ENCODE results near the gene PPP3CA. TPM values are rescaled to one million over a fixed set of nuclear protein-coding genes. Genes with fewer than 3 reads are reported as not detected.

PPP3CA gene
- total and polyA plus RNA-seq, 2 of the 8 experiments (the other 6 are each of a cell fraction or from before 2014, with no cell fraction given) = 7.9 to 35.0 TPM

DNA sequence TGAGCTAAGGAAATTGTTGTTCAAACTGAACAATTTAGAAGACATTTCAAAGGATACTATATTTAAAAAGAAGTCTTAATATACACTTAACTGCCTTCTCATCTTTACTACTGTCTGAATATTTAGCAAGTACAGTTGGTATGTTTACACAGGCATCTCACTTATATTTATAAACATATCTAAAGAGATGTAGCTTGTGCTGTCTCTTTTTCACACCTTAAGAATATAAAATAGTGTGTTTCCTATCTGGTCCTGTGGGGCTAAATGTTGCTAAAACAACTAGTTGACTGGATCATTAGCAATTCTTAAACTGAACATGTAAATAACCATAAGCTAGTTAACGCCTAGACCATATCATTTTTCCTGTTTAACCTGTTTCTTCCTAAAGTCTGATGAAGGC lies 336.3 kb downstream of the PPP3CA start:
- H2BK5ac ChIP-seq (ENCODE audit: low read depth, low read length) = no peak overlapping the region
- H3K4ac ChIP-seq (replicated peaks; ENCODE audit: insufficient read length, low read depth, low read length) = no peak overlapping the region
- no peak overlapping the region for H2BK120ac ChIP-seq (replicated peaks; ENCODE audit: low read depth, low read length)
- FAIRE-seq = no peak
- ChIA-PET POLR2A (ENCODE audit: partially characterized antibody) (no interaction called here), CTCF (ENCODE audit: partially characterized antibody) (no interaction called here)
- no peak overlapping the region for H3K56ac ChIP-seq (replicated peaks; ENCODE audit: insufficient read length, low read depth, low read length)
- H3K4me2 ChIP-seq (ENCODE audit: insufficient read depth in 1 of 2, low read depth in 2 of 2, low read length in 2 of 2) = no peak overlapping the region
- H3K14ac ChIP-seq (ENCODE audit: insufficient read length) = no peak overlapping the region
- H2BK20ac ChIP-seq (ENCODE audit: low read length) = no peak overlapping the region
- H4K91ac ChIP-seq (replicated peaks; ENCODE audit: insufficient read length, low read length) = no peak overlapping the region
- H3K23ac ChIP-seq (ENCODE audit: insufficient read length) = no peak overlapping the region
- no peaks in the 10 kb centered on the region for H4K20me1 ChIP-seq (replicated peaks in 1 of 2; ENCODE audit: control insufficient read depth in 1 of 2, insufficient read depth in 2 of 2, low read length in 2 of 2)
- DNase-seq (ENCODE audit: low read depth in 1 of 2, low spot score in 2 of 2) = no peak
- no peaks in the 10 kb centered on the region for H3K79me1 ChIP-seq (ENCODE audit: low read depth, low read length)
- no peak overlapping the region for H3K18ac ChIP-seq (ENCODE audit: extremely low read depth, low read length)
- no peaks in the 10 kb centered on the region for H3K36me3 ChIP-seq (ENCODE audit: control insufficient read depth in 2 of 4, insufficient read depth in 4 of 4, low read length in 3 of 4)
- H2BK12ac ChIP-seq (ENCODE audit: low read depth, low read length) = no peak overlapping the region
- no peak overlapping the region for H3K9ac ChIP-seq (replicated peaks in 1 of 4; ENCODE audit: extremely low read depth in 1 of 4, low read depth in 3 of 4, low read length in 3 of 4)
- TF ChIP-seq, protein P1, sequence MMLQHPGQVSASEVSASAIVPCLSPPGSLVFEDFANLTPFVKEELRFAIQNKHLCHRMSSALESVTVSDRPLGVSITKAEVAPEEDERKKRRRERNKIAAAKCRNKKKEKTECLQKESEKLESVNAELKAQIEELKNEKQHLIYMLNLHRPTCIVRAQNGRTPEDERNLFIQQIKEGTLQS (IDR thresholded peaks at IDR 0.05; ENCODE audit: insufficient read depth, low read depth, low read length) = no peak
- TF ChIP-seq CREB1 (IDR thresholded peaks at IDR 0.05) (no peak), CBX5 (IDR thresholded peaks at IDR 0.05; ENCODE audit: low read depth, low read length) (no peak), HDAC6 (IDR thresholded peaks at IDR 0.05; ENCODE audit: low read depth, low read length) (no peak), EZH2 (IDR thresholded peaks at IDR 0.05; ENCODE audit: low read depth, low read length, severe bottlenecking) (no peak), PHF8 (conservative IDR thresholded peaks at IDR 0.05; ENCODE audit: low read depth, low read length) (no peak), FOSL1 (IDR thresholded peaks at IDR 0.05; ENCODE audit: insufficient read depth, low read depth, low read length) (no peak), BACH1 (IDR thresholded peaks at IDR 0.05; ENCODE audit: low read length) (no peak)
- H3K4me1 ChIP-seq (replicated peaks in 1 of 4; ENCODE audit: control insufficient read depth in 3 of 4, insufficient read depth in 4 of 4, low read length in 3 of 4) = no peaks in the 10 kb centered on the region
- no peak overlapping the region for H3K27ac ChIP-seq (ENCODE audit: low read depth, low read length)
- H3K79me2 ChIP-seq (ENCODE audit: control insufficient read depth in 1 of 2, insufficient read depth in 2 of 2, low read length in 2 of 2) = no peaks in the 10 kb centered on the region
- H3K4me3 ChIP-seq (ENCODE audit: extremely low read depth in 1 of 4, insufficient read depth in 2 of 4, low read depth in 3 of 4, low read length in 4 of 4) = no peak overlapping the region
- H3K23me2 ChIP-seq (ENCODE audit: low read depth, low read length) = no peaks in the 10 kb centered on the region
- no peak overlapping the region for H2BK15ac ChIP-seq (ENCODE audit: low read length)
- no peaks in the 10 kb centered on the region for H3K9me3 ChIP-seq (ENCODE audit: insufficient read depth in 2 of 2, low read depth in 1 of 2, low read length in 1 of 2)
- H2AFZ ChIP-seq (ENCODE audit: low read length) = no peak overlapping the region
- H4K8ac ChIP-seq (ENCODE audit: extremely low read depth, insufficient read depth, low read length) = no peak overlapping the region
- no peak overlapping the region for H4K5ac ChIP-seq (ENCODE audit: insufficient read length, low read depth, low read length)
- no peak overlapping the region for H2AK5ac ChIP-seq (ENCODE audit: low read depth, low read length)
- H3K27me3 ChIP-seq (replicated peaks in 1 of 4; ENCODE audit: control insufficient read depth in 3 of 4, extremely low read depth in 1 of 4, insufficient read depth in 3 of 4, low read length in 3 of 4) = no peaks in the 10 kb centered on the region
- WGBS, 2 experiments (ENCODE audit: extremely low coverage in 1 of 2, insufficient coverage in 1 of 2, insufficient read length in 1 of 2, insufficient replicate concordance in 2 of 2, low coverage in 1 of 2, low lambda C conversion rate in 2 of 2, missing lambda C conversion rate in 1 of 2) = 87% methylated on average over 1 of the region's 1 CpG; no CpG with 5 or more reads in 1 of the 2 experiments

All from H1 (cell line).